Panc1 (cell line): Measurements from ENCODE around the gene DLGAP1. TPM values are rescaled to one million over a fixed set of nuclear protein-coding genes. Genes with fewer than 3 reads are reported as not detected.

Source experiments
- ATAC-seq: fragments of 200-7000 bp; cut with Tn5 transposase; 2 replicates; pipeline ENCODE4 v1.9.1; 2020; ENCODE audit warnings: mild to moderate bottlenecking, moderate library complexity
- BruUV-seq: library from RNA; stranded (reverse); fragments of 400-500 nt; replicated peaks from 2 replicates; lab custom pipeline; 2021; lab: Mats Ljungman, UMichigan
- CTCF ChIA-PET: fragments of 300-600 bp; sonication (Branson Sonifier 250); formaldehyde crosslinking; loops from one replicate; lab custom pipeline; 2022; ENCODE audit warnings: antibody characterized with exemption; lab: Charles Lee
- POLR2A ChIA-PET: fragments of 300-600 bp; sonication (Branson Sonifier 250); formaldehyde crosslinking; loops from one replicate; lab custom pipeline; 2022; ENCODE audit warnings: antibody characterized with exemption; lab: Charles Lee
- DNase-seq: peaks from one replicate; pipeline ENCODE4 v3.0.0-alpha.2; 2010; ENCODE audit warnings: low read depth, low spot score
- H3K27ac ChIP-seq: 2 replicates; pipeline ENCODE4 v1.5.1; 2011; ENCODE audit warnings: mild to moderate bottlenecking, low read length, inconsistent platforms
- H3K27me3 ChIP-seq: fragments of 200-500 bp; sonication (Bioruptor generic); 2 replicates; pipeline ENCODE4 v1.6.0; 2014; ENCODE audit warnings: low read length, inconsistent platforms; ENCODE audit not compliant: control insufficient read depth, insufficient read depth
- H3K36me3 ChIP-seq: fragments of 200-500 bp; sonication (Bioruptor generic); 2 replicates; pipeline ENCODE4 v1.5.1; 2014; ENCODE audit warnings: inconsistent platforms, mild to moderate bottlenecking, low read length, moderate library complexity; ENCODE audit not compliant: control insufficient read depth, insufficient read depth
- H3K4me1 ChIP-seq: 2 replicates; pipeline ENCODE4 v1.5.1; 2011; ENCODE audit warnings: inconsistent platforms, mild to moderate bottlenecking, low read length, moderate library complexity; ENCODE audit not compliant: control insufficient read depth, insufficient read depth
- H3K4me3 ChIP-seq, 2 experiments: 2 replicates each; pipeline ENCODE4 v1.5.1; 2011 to 2012; ENCODE audit warnings: low read depth in 2 of 2, low read length in 2 of 2, mild to moderate bottlenecking in 2 of 2, inconsistent platforms in 1 of 2, moderate library complexity in 1 of 2
- H3K9me3 ChIP-seq: fragments of 200-500 bp; sonication (Bioruptor generic); 2 replicates; pipeline ENCODE4 v1.5.1; 2014; ENCODE audit warnings: low read depth, mild to moderate bottlenecking, inconsistent platforms, low read length, moderate library complexity; ENCODE audit not compliant: control insufficient read depth, insufficient read depth
- POLR2AphosphoS5 ChIP-seq: IDR thresholded peaks from 2 replicates; pipeline ENCODE4 v1.6.1; 2012; ENCODE audit warnings: mild to moderate bottlenecking, low read depth, low read length, moderate library complexity
- SIN3A ChIP-seq: IDR thresholded peaks from 2 replicates; pipeline ENCODE4 v1.6.1; 2012; ENCODE audit warnings: low read depth, mild to moderate bottlenecking, low read length, moderate library complexity, borderline replicate concordance; ENCODE audit not compliant: insufficient read depth
- TCF7L2 ChIP-seq: IDR thresholded peaks from 2 replicates; pipeline ENCODE4 v1.6.1; 2011; ENCODE audit warnings: mild to moderate bottlenecking, low read depth, low read length, inconsistent platforms
- in situ Hi-C: cut with HindIII; loops from 2 replicates; pipeline ENCODE4 v1.10.0; 2016; ENCODE audit warnings: low sequenced_read_pairs, low pct_unique_long_range_greater_than_20kb
- intact Hi-C: fragments of 100-400 bp; cut with micrococcal nuclease; formaldehyde crosslinking; loops from one replicate; pipeline ENCODE4 v1.10.0; 2022; ENCODE audit not compliant: unreplicated experiment
- total RNA-seq: library from RNA; stranded (reverse); gene quantifications from one replicate; pipeline ENCODE4 v1.2.1, GENCODE V29; 2021; ENCODE audit not compliant: unreplicated experiment
- TF ChIP-seq, protein P1 (sequence below), 2 experiments: IDR thresholded peaks; 2 replicates each; pipeline ENCODE4 v1.6.1; 2011 to 2012; ENCODE audit warnings: low read depth in 2 of 2, control low read depth in 1 of 2, low read length in 1 of 2, mild to moderate bottlenecking in 1 of 2, moderate library complexity in 1 of 2; ENCODE audit not compliant: insufficient read depth in 1 of 2
- TF ChIP-seq, protein P2 (sequence below): fragments of 450-650 bp; IDR thresholded peaks from 2 replicates; pipeline ENCODE4 v1.5.1; 2017; ENCODE audit warnings: mild to moderate bottlenecking

Gene DLGAP1
- total RNA-seq, 1 experiment from 2014 or later: 1.8 TPM

DNA sequence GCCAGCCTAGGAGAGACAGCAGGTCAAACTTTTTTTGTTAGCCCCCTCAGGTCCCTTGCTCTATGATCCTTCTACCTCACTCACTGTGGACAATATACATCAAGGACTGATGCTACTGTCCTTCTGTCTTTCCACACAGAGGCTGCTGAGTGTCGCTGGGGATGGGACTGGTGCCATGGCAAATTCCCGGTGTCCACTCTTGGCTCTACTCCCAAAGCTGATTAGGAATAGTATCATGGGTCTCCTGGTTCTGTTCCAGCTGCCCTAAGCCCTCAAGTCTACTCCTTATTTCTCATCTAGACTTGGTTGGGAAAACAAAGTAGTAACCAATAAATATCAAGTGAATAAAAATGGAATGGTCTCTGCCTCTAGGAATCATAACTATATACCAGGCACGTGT, 563.9 kb downstream of the DLGAP1 start:
- POLR2A ChIA-PET: no interaction called here
- Histone ChIP-seq H3K4me3 (no peak overlapping the region), H3K27ac (no peak overlapping the region), H3K4me1 (no peaks in the 10 kb centered on the region), H3K9me3 (no peaks in the 10 kb centered on the region), H3K27me3 (no peaks in the 10 kb centered on the region), H3K36me3 (no peaks in the 10 kb centered on the region)
- no peak for TF ChIP-seq POLR2AphosphoS5
- TF ChIP-seq SIN3A: no peak
- TF ChIP-seq, protein P1, sequence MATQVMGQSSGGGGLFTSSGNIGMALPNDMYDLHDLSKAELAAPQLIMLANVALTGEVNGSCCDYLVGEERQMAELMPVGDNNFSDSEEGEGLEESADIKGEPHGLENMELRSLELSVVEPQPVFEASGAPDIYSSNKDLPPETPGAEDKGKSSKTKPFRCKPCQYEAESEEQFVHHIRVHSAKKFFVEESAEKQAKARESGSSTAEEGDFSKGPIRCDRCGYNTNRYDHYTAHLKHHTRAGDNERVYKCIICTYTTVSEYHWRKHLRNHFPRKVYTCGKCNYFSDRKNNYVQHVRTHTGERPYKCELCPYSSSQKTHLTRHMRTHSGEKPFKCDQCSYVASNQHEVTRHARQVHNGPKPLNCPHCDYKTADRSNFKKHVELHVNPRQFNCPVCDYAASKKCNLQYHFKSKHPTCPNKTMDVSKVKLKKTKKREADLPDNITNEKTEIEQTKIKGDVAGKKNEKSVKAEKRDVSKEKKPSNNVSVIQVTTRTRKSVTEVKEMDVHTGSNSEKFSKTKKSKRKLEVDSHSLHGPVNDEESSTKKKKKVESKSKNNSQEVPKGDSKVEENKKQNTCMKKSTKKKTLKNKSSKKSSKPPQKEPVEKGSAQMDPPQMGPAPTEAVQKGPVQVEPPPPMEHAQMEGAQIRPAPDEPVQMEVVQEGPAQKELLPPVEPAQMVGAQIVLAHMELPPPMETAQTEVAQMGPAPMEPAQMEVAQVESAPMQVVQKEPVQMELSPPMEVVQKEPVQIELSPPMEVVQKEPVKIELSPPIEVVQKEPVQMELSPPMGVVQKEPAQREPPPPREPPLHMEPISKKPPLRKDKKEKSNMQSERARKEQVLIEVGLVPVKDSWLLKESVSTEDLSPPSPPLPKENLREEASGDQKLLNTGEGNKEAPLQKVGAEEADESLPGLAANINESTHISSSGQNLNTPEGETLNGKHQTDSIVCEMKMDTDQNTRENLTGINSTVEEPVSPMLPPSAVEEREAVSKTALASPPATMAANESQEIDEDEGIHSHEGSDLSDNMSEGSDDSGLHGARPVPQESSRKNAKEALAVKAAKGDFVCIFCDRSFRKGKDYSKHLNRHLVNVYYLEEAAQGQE (IDR thresholded peaks at IDR 0.05; ENCODE audit: insufficient read depth in 1 of 2, low read depth in 2 of 2, low read length in 1 of 2): no peak
- TF ChIP-seq TCF7L2: no peak
- TF ChIP-seq, protein P2, sequence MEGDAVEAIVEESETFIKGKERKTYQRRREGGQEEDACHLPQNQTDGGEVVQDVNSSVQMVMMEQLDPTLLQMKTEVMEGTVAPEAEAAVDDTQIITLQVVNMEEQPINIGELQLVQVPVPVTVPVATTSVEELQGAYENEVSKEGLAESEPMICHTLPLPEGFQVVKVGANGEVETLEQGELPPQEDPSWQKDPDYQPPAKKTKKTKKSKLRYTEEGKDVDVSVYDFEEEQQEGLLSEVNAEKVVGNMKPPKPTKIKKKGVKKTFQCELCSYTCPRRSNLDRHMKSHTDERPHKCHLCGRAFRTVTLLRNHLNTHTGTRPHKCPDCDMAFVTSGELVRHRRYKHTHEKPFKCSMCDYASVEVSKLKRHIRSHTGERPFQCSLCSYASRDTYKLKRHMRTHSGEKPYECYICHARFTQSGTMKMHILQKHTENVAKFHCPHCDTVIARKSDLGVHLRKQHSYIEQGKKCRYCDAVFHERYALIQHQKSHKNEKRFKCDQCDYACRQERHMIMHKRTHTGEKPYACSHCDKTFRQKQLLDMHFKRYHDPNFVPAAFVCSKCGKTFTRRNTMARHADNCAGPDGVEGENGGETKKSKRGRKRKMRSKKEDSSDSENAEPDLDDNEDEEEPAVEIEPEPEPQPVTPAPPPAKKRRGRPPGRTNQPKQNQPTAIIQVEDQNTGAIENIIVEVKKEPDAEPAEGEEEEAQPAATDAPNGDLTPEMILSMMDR: no peak
- ATAC-seq (no peak), DNase-seq (no peak)
- intact Hi-C loops (no loop called here), in situ Hi-C loops (no loop called here)
- CTCF ChIA-PET: no interaction called here
- BruUV-seq: no TSS peak

DNA sequence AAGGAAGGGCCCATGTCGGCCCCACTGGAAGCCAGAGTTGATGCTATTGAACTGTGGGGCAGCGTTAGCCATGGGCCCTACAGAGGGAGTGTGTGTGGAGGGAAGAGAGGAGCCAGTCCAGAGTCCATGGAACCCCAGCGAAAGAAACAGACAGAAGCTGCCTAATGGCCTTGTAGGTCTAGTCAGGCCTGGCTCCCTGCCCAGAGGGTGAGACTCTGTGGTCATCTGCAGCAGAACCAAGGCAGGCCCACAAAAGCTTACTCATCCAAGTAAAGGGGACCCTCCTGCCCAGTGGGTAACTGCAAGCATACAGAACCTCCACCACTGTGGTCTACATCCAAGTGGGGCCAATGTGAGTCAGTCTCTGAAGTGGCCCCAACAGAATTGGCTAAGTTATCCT, 565.3 kb downstream of the DLGAP1 start:
- Histone ChIP-seq H3K27me3 (no peaks in the 10 kb centered on the region), H3K36me3 (no peaks in the 10 kb centered on the region), H3K4me1 (no peaks in the 10 kb centered on the region), H3K27ac (no peak overlapping the region), H3K9me3 (no peaks in the 10 kb centered on the region), H3K4me3 (no peak overlapping the region)
- ATAC-seq (no peak), DNase-seq (no peak)
- TF ChIP-seq POLR2AphosphoS5: no peak
- TF ChIP-seq TCF7L2: no peak
- no peak for TF ChIP-seq SIN3A
- in situ Hi-C loops: no loop called here
- no TSS peak for BruUV-seq
- CTCF ChIA-PET: no interaction called here
- POLR2A ChIA-PET: no interaction called here
- intact Hi-C loops: no loop called here

DNA sequence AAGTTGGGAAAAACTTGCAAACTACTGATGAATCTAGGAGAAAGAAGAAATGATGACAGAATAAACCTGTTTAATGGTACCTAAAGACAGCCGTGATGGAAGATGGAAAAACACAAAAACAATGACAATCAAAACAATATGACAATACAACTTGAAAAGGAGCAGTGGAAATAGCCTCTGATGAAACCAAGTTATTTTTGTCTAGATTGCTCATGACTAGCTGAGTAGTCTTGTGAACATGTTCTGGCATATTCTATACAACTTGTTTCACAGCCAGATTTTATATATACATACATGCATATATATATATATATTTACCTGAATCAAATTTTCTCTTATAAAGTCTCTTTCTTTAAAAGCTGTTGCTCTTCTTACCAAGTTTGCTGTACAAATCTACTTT, 566.0 kb downstream of the DLGAP1 start:
- CTCF ChIA-PET: no interaction called here
- H3K4me3 ChIP-seq: no peak overlapping the region
- TF ChIP-seq, protein P2: no peak
- TF ChIP-seq SIN3A (no peak), POLR2AphosphoS5 (no peak)
- intact Hi-C loops (no loop called here), in situ Hi-C loops (no loop called here)
- H3K4me1 ChIP-seq: no peaks in the 10 kb centered on the region
- DNase-seq (no peak), ATAC-seq (no peak)
- no peaks in the 10 kb centered on the region for H3K27me3 ChIP-seq
- POLR2A ChIA-PET: no interaction called here
- BruUV-seq: no TSS peak
- H3K9me3 ChIP-seq: no peaks in the 10 kb centered on the region
- H3K27ac ChIP-seq: no peak overlapping the region
- no peaks in the 10 kb centered on the region for H3K36me3 ChIP-seq
